Endothelial cell of umbilical vein (primary cell): ENCODE results near the gene FRMD5. TPM values are rescaled to one million over a fixed set of nuclear protein-coding genes. Genes with fewer than 3 reads are reported as not detected.

Experiments used
- BruUV-seq: library from RNA; stranded (reverse); fragments of 400-500 nt; replicated peaks from 2 replicates; lab custom pipeline; 2021; lab: Mats Ljungman, UMichigan
- CTCF ChIA-PET: fragments of 300-600, 350-600 bp; sonication (Branson Sonifier 250); formaldehyde crosslinking; loops from one replicate; lab custom pipeline; 2021; ENCODE audit warnings: antibody characterized with exemption, inconsistent platforms; lab: Charles Lee
- POLR2A ChIA-PET: fragments of 300-600, 350-600 bp; sonication (Branson Sonifier 250); formaldehyde crosslinking; loops from one replicate; lab custom pipeline; 2021; ENCODE audit warnings: antibody characterized with exemption, inconsistent platforms; lab: Charles Lee
- DNase-seq: peaks from one replicate; pipeline ENCODE4 v3.0.0-alpha.2; 2011; ENCODE audit warnings: low read depth, low spot score
- FAIRE-seq: peaks from 2 replicates; lab custom pipeline; 2011; peaks lifted over from hg19 to GRCh38; lab: Jason Lieb, UNC
- H2AFZ ChIP-seq: 2 replicates; pipeline ENCODE4 v1.6.0; 2012; ENCODE audit warnings: low read depth, low read length, control low read depth, inconsistent platforms
- H3K27ac ChIP-seq: 2 replicates; pipeline ENCODE4 v1.5.1; 2011; ENCODE audit warnings: low read depth, mild to moderate bottlenecking, control low read depth, low read length, moderate library complexity; ENCODE audit not compliant: insufficient read depth
- H3K27me3 ChIP-seq, 2 experiments: 2 replicates each; pipeline versions ENCODE4 v1.6.0 to v1.6.1; 2011; ENCODE audit warnings: low read length in 2 of 2, mixed read lengths in 1 of 2; ENCODE audit not compliant: control insufficient read depth in 2 of 2, insufficient read depth in 2 of 2
- H3K36me3 ChIP-seq, 2 experiments: 2 replicates in 1 of 2; 3 replicates in 1 of 2; pipeline ENCODE4 v1.5.1; 2011; ENCODE audit warnings: low read length in 2 of 2, mild to moderate bottlenecking in 1 of 2, moderate library complexity in 1 of 2; ENCODE audit not compliant: control insufficient read depth in 2 of 2, insufficient read depth in 2 of 2; ENCODE audit errors: extremely low read depth in 1 of 2
- H3K4me1 ChIP-seq: 3 replicates; pipeline ENCODE4 v1.5.1; 2011; ENCODE audit warnings: mild to moderate bottlenecking, low read length; ENCODE audit not compliant: control insufficient read depth, insufficient read depth; ENCODE audit errors: extremely low read depth
- H3K4me2 ChIP-seq: 2 replicates; pipeline ENCODE4 v1.6.1; 2011; ENCODE audit warnings: low read length, control low read depth, mixed read lengths; ENCODE audit not compliant: insufficient read depth
- H3K4me3 ChIP-seq, 3 experiments: fragments of 200-600 bp in 1 of 3; sonication (generic), shearing (Covaris generic) in 1 of 3; replicated peaks in 1 of 3; 2 replicates each; pipeline ENCODE4 v1.5.1; 2011 to 2016; ENCODE audit warnings: control low read depth in 3 of 3, low read length in 3 of 3, mild to moderate bottlenecking in 2 of 3, inconsistent platforms in 1 of 3, low read depth in 1 of 3, moderate library complexity in 1 of 3; ENCODE audit not compliant: insufficient read depth in 1 of 3
- H3K79me2 ChIP-seq: 2 replicates; pipeline ENCODE4 v1.6.0; 2012; ENCODE audit warnings: low read length, inconsistent platforms; ENCODE audit not compliant: control insufficient read depth, insufficient read depth
- H3K9ac ChIP-seq: replicated peaks from 2 replicates; pipeline ENCODE3; 2011; ENCODE audit warnings: low read length, control low read depth; ENCODE audit not compliant: insufficient read depth; ENCODE audit errors: extremely low read depth
- H3K9me1 ChIP-seq: replicated peaks from 3 replicates; pipeline ENCODE4 v1.6.0; 2011; ENCODE audit warnings: mild to moderate bottlenecking, low read length; ENCODE audit not compliant: control insufficient read depth, insufficient read depth; ENCODE audit errors: extremely low read depth
- H3K9me3 ChIP-seq: replicated peaks from 2 replicates; pipeline ENCODE4 v1.5.1; 2012; ENCODE audit warnings: low read length, inconsistent platforms; ENCODE audit not compliant: control insufficient read depth, insufficient read depth
- H4K20me1 ChIP-seq: replicated peaks from 2 replicates; pipeline ENCODE3; 2011; ENCODE audit warnings: mild to moderate bottlenecking, low read length; ENCODE audit not compliant: control insufficient read depth, insufficient read depth; ENCODE audit errors: extremely low read depth
- EZH2 ChIP-seq: IDR thresholded peaks from 2 replicates; pipeline ENCODE4 v1.6.1; 2012; ENCODE audit warnings: borderline replicate concordance, low read depth, mild to moderate bottlenecking, moderate library complexity, low read length, inconsistent platforms; ENCODE audit not compliant: severe bottlenecking
- FOS ChIP-seq: IDR thresholded peaks from 2 replicates; pipeline ENCODE4 v1.6.1; 2011; ENCODE audit warnings: mild to moderate bottlenecking, low read length, moderate library complexity, borderline replicate concordance; ENCODE audit not compliant: insufficient read depth
- GATA2 ChIP-seq: IDR thresholded peaks from 2 replicates; pipeline ENCODE4 v1.7.0; 2011; ENCODE audit warnings: low read depth, mild to moderate bottlenecking, moderate library complexity, mixed read lengths, low read length; ENCODE audit not compliant: insufficient read length, insufficient read depth
- JUN ChIP-seq: IDR thresholded peaks from 2 replicates; pipeline ENCODE4 v1.6.1; 2011; ENCODE audit warnings: borderline replicate concordance, low read depth; ENCODE audit not compliant: insufficient read length, insufficient read depth
- MYC ChIP-seq: IDR thresholded peaks from one replicate; pipeline ENCODE4 v1.6.1; 2011; ENCODE audit warnings: mild to moderate bottlenecking, low read depth, low read length
- POLR2A ChIP-seq: IDR thresholded peaks from 2 replicates; pipeline ENCODE4 v1.6.1; 2012; ENCODE audit warnings: low read depth, mild to moderate bottlenecking, control low read depth, low read length
- POLR2AphosphoS5 ChIP-seq: IDR thresholded peaks from 2 replicates; pipeline ENCODE4 v1.6.1; 2012; ENCODE audit warnings: low read depth, mild to moderate bottlenecking, control low read depth, low read length, moderate library complexity; ENCODE audit not compliant: insufficient read depth
- dilution Hi-C: fragments of 300-500 bp; cut with MboI; formaldehyde crosslinking; loops from one replicate; pipeline ENCODE4 v1.15.0; 2019; ENCODE audit warnings: low sequenced_read_pairs; ENCODE audit not compliant: extremely low pct_ligation_motif_present
- intact Hi-C: fragments of 100-400 bp; cut with micrococcal nuclease; formaldehyde crosslinking; loops from one replicate; pipeline ENCODE4 v1.10.0; 2022
- polyA plus RNA-seq, 4 experiments: library from polyadenylated mRNA; depleted of rRNA in 3 of 4; stranded (reverse) in 3 of 4; unstranded in 1 of 4; fragments of >200 nt; gene quantifications; 2 replicates each; pipeline versions ENCODE4 v1.2.1 to v1.2.3, GENCODE V29; 2011 to 2012; ENCODE audit warnings: missing spikeins in 1 of 4
- total RNA-seq: library from RNA; stranded (reverse); gene quantifications from 2 replicates; pipeline ENCODE4 v1.2.3, GENCODE V29; 2021
- TF ChIP-seq, protein P1 (sequence below), 2 donors: IDR thresholded peaks; 1 replicate in 1 of 2; 2 replicates in 1 of 2; pipeline ENCODE4 v1.5.1; 2011; ENCODE audit warnings: low read length in 2 of 2, mild to moderate bottlenecking in 2 of 2, moderate library complexity in 2 of 2, control low read depth in 1 of 2, inconsistent platforms in 1 of 2, low read depth in 1 of 2; ENCODE audit not compliant: insufficient read depth in 1 of 2; ENCODE audit errors: extremely low read depth in 1 of 2
- TF ChIP-seq, protein P2 (sequence below): IDR thresholded peaks from 2 replicates; pipeline ENCODE4 v1.6.1; 2011; ENCODE audit not compliant: insufficient read depth, insufficient read length

The FRMD5 gene
- total and polyA plus RNA-seq, 2 donors (not counting 3 experiments of a cell fraction or from before 2014, with no cell fraction given), result 16.7 to 20.2 TPM

GRCh38 chr15:43854801-43855200 lies 340.3 kb downstream of the FRMD5 start:
- TF ChIP-seq JUN, result no peak
- Histone ChIP-seq H3K27ac (no peak overlapping the region), H3K4me3 (no peak overlapping the region), H3K4me1 (no peaks in the 10 kb centered on the region), H3K9me1 (no peaks in the 10 kb centered on the region), H3K79me2 (no peaks in the 10 kb centered on the region), H3K36me3 (peaks cover 0 to 7% of the 10 kb centered on the region in 2 experiments), H4K20me1 (no peaks in the 10 kb centered on the region), H3K9ac (no peak overlapping the region), H3K4me2 (no peak overlapping the region), H2AFZ (no peak overlapping the region), H3K27me3 (no peaks in the 10 kb centered on the region), H3K9me3 (no peaks in the 10 kb centered on the region)
- no peak for DNase-seq
- BruUV-seq, result no TSS peak
- dilution Hi-C loops, result no loop called here
- FAIRE-seq, result no peak
- ChIA-PET POLR2A (no interaction called here), CTCF (no interaction called here)
- intact Hi-C loops, result no loop called here

GRCh38 chr15:43852607-43853006 lies 342.5 kb downstream of the FRMD5 start:
- H3K27me3 ChIP-seq, result no peaks in the 10 kb centered on the region
- dilution Hi-C loops, result no loop called here
- CTCF ChIA-PET, result interaction anchor here (0.6 kb wide), 1 partner anchor 345 kb away, joined by 3 read pairs; no protein-coding TSS in a partner anchor

More at GRCh38 chr15:43852607-43853006, 342.5 kb downstream of the FRMD5 start:
- Histone ChIP-seq H3K36me3 (peaks cover 0 to 7% of the 10 kb centered on the region in 2 experiments), H4K20me1 (no peaks in the 10 kb centered on the region), H3K4me2 (no peak overlapping the region), H3K4me1 (no peaks in the 10 kb centered on the region), H3K4me3 (no peak overlapping the region), H2AFZ (no peak overlapping the region), H3K79me2 (no peaks in the 10 kb centered on the region), H3K9me1 (no peaks in the 10 kb centered on the region), H3K9ac (no peak overlapping the region), H3K27ac (no peak overlapping the region), H3K9me3 (no peaks in the 10 kb centered on the region)
- no TSS peak for BruUV-seq
- DNase-seq (no peak), FAIRE-seq (no peak)
- TF ChIP-seq POLR2A (no peak), GATA2 (no peak), EZH2 (no peak), FOS (no peak), MYC (no peak), JUN (no peak), POLR2AphosphoS5 (no peak)
- TF ChIP-seq, protein P1, sequence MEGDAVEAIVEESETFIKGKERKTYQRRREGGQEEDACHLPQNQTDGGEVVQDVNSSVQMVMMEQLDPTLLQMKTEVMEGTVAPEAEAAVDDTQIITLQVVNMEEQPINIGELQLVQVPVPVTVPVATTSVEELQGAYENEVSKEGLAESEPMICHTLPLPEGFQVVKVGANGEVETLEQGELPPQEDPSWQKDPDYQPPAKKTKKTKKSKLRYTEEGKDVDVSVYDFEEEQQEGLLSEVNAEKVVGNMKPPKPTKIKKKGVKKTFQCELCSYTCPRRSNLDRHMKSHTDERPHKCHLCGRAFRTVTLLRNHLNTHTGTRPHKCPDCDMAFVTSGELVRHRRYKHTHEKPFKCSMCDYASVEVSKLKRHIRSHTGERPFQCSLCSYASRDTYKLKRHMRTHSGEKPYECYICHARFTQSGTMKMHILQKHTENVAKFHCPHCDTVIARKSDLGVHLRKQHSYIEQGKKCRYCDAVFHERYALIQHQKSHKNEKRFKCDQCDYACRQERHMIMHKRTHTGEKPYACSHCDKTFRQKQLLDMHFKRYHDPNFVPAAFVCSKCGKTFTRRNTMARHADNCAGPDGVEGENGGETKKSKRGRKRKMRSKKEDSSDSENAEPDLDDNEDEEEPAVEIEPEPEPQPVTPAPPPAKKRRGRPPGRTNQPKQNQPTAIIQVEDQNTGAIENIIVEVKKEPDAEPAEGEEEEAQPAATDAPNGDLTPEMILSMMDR (IDR thresholded peaks at IDR 0.05; ENCODE audit: extremely low read depth in 1 of 2, insufficient read depth in 1 of 2, low read depth in 1 of 2, low read length in 2 of 2), result no peak
- TF ChIP-seq, protein P2, sequence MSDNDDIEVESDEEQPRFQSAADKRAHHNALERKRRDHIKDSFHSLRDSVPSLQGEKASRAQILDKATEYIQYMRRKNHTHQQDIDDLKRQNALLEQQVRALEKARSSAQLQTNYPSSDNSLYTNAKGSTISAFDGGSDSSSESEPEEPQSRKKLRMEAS, result no peak
- POLR2A ChIA-PET, result no interaction called here
- intact Hi-C loops, result no loop called here
